GM19468 (cell line): ENCODE measurements around the gene ZMIZ1.

Experiments
- ATAC-seq: cut with Tn5 transposase; IDR thresholded peaks from one replicate; pipeline ENCODE4 v1.9.1; 2021; ENCODE audit warnings: mild to moderate bottlenecking, moderate library complexity, moderate number of reproducible peaks; ENCODE audit not compliant: unreplicated experiment; ENCODE audit errors: extremely low read depth

Gene ZMIZ1

DNA sequence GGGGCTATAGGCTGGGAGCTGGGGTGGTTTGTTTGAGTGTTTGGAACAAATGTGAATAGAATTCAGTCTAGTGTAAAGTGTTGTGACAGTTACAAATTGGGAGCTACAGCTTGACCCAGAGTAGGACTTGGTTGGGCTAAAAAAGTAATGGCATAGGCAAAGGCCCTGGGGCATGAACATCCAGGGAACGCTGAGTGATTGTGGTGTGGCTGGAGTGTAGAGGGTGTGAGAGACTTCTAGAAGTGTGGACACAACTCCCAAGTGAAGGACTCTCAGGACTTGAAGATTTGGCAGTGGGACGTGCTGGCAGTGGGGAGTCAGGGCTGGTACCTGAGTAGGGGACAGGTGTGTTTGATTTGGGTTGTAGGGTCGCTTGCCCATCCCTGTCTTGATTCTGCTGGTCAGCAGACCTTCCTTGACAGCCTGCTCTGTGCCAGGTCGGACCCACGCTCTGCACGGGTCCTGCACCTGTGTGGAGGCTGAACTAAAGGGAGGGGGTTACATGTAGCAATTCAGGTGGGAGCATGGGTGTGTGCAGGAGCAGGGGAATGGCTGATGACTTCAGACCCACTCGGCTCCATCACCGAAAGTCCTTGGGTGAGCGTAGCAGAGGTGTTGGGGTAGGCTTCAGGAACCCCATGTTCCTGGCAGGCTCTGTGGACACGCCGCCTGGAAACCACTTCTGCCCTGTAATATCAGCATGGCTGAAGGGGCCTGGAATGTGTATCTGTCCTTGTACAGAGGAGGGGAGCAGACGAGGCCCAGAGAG, 43.3 kb downstream of the ZMIZ1 start:
- no peak for ATAC-seq

- ATAC-seq: no peak
Measured at GRCh38 chr10:79112881-79113431, 44.2 kb downstream of the ZMIZ1 start.

- ATAC-seq: no peak
Measured at GRCh38 chr10:79113827-79114226, 45.1 kb downstream of the ZMIZ1 start.

DNA sequence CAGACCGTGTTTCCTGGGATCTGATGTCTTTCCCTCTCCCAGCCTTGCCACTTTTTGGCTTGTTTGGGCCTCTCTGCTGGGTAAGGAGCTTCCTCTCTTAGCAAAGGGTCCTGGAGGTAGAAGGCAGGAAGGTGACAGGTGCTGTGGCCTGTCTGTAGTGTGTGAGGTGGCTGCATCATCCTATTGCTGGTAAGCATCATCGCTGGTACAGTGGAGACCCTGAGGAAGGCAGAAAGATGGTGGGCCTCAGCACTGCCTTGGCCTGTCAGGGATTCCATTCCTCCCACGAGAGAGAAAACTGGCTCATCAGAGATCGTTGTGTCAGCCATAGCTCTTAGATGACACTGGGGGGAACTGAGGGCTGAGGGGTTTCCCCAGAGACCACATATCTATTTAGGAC, 46.5 kb downstream of the ZMIZ1 start:
- ATAC-seq: no peak

GRCh38 chr10:79116368-79116767, 47.6 kb downstream of the ZMIZ1 start:
- ATAC-seq: no peak

GRCh38 chr10:79116801-79117723, 48.3 kb downstream of the ZMIZ1 start:
- ATAC-seq: no peak

DNA sequence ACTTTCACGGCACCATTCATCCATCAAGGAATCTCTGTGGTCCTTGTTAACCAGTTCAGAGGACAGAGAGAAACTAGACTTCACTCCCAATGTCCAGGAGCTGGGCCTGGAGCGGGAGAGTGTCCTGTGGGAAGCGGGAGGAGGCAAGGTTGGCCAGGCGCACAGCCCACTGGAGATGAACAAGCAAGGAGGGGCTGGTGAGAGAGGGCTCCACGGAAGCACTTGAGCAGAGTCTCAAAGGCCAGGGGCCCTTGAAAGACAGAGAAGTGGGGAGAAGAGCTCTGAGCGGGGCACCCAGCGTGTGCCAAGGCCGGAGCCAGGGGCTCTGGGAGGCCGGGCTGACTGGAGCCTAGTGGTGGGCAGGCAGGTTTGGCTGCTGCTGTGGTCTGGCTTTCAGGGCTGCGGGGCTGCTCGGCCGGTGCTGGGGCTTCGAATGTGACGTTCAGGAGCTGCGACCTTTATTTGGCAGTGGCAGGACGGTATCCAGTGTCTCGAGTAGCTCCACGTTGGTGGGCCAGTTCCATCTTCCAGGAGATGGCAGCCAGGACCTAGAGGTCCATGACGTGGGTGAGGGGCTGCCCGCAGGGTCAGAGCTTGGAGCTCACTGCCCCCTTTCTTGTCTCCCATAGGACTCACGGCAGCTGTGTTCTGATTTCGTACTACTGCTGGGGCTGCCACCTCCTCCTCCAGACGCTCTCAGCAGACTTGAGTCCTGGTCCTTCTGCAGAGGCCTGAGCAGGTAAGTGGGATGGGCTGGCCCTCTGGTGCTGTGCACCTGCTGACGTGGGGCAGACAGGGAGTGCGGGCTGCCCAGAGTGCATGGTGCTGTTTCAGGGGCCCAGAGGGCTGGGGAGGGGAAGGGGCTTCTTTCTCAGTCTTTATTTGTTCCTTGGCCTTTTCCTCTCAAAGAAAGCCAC, 49.8 kb downstream of the ZMIZ1 start:
- ATAC-seq: no peak

- ATAC-seq: no peak
Measured at GRCh38 chr10:79119306-79119705, 50.5 kb downstream of the ZMIZ1 start.

DNA sequence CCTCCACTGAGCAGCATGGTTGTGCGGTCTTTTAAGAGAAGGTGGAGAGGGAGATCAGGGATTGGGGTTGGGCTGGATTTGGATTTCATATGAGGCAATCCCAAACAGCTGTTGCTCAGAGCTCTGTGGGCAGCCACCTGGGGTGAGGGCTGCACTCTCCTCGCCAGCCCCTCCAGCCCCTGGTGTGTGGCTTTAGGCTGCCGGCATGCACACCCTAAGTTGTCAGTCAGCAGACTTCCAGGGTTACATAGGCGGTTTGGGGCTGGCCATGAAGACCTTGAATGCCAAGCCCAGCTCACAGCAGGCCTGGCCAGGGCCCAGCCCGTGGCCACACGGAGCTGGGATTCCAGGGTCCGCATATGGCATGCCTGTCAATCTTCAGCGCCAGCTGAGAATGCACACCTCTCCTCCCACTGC, 54.8 kb downstream of the ZMIZ1 start:
- no peak for ATAC-seq

DNA sequence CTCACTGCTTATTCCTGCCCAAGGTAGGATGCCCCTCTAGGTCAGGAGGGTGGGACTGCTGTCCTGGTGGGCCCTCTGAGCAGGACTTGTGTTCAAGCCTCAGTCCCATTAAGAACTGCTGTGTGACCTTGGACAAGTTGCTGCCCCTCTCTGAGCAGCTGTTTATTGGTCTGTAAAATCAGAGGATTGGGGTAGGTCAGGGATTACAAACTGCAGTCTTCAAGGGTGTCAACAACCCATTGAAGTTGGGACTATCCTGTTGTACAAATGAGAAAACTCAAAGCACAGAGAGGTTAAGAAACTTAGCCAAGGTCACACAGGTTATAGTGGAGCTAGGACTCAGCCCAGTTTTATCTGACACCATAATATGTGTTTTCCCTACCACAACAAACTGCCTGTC, 55.3 kb downstream of the ZMIZ1 start:
- ATAC-seq: no peak

DNA sequence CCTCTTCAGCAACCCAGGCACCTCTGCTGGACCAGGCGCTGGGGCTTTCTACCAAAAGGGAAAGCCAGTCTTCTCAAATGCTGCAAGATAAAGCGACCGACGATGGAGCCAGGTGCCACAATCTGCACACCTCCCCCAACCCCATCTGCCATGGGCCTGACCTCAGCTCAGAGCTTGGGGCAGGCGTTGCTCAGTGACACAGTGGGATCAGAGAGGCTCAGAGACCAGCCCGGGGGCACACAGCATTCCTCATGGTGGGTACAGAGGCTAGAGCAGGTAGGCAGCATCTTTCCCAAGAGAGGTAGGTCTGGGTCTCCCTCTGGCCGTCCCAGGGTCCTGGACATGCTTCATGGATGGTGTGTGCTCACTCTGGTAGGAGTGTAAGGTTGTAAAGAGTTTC, 56.3 kb downstream of the ZMIZ1 start:
- no peak for ATAC-seq

DNA sequence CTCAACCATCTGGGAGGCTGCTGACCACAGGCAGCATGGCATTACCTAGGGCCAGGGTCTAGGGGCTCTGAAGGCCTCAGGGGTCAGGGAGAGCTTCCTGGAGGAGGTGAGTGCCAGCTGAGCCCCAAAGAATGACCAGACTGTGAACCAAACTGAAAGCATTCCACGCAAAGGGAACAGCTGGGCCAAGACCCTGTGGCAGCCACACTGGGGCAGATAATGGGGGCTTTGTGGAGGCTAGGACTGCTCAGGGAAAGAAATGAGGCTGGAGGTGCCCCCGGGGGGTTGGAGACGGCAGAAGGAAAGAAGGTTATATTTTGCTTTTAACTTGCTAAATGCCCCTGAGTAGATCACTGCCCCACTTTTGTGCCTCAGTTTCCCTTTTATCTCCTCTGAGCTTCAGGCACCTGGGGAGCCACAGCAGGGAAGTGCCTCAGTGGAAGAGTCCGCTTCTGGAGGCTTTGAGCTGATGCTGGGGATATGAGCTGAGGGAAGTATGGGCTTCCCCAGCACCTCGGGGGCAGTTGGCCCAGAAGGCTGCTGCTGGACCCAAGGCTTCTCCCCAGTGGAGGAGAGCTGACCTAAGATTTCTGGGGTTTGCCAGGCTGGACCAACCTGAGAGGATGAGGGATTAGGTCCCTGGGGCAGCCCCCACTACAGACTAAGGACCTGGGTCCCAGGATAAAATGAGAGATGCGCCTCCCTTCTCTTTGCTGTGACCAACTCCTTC, 57.8 kb downstream of the ZMIZ1 start:
- ATAC-seq: no peak

- ATAC-seq: no peak
Measured at GRCh38 chr10:79127151-79127961, 58.6 kb downstream of the ZMIZ1 start.

DNA sequence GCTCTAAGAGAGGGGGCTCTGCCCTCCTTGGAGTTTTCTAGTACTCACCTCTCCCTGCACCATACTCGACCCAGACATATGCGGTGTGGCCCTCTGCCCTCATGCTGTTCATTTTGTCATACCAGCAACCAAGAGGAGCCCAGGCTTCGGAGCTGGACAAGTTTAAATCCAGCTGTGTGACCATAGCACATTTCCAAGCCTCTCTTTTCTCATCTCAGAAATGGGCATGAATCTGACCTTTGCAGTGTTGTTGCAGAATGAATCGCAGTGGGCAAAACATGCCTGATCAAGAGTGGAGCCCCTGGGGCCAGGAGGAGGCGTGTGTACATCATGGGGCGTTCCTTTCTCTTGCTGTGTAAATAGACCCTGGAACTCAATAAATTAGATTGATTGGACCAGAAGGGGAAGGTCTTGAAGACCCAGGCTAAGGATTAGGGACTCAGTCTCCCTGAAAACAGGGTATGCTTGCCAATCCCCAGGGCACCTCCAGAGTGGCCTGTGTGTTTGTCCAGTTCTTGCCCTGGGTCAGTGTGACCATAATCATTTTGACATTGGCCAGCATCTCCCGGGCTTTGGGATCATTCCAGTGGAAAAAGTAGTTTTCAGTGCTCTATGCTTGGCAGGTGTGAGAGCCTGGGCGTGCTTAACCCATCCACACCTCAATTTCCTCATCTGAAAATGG, 59.6 kb downstream of the ZMIZ1 start:
- no peak for ATAC-seq

DNA sequence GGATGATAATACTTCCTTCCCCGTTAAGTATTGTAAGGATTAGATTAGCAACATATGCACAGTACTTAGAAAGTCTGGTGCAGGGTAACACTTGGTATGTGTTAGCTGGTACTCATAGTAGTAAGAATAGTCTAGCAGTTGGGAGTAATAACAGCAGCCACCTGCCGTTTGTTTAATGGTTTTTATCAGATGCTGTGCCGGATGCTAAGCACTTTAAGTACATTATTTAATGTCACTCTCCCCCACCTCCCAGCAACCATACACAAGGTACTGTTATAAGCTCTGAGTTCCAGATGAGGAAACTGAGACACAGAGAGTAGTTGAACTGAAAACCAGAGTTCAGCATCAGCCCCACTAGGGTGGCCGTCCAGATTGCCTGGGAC, 60.1 kb downstream of the ZMIZ1 start:
- no peak for ATAC-seq

DNA sequence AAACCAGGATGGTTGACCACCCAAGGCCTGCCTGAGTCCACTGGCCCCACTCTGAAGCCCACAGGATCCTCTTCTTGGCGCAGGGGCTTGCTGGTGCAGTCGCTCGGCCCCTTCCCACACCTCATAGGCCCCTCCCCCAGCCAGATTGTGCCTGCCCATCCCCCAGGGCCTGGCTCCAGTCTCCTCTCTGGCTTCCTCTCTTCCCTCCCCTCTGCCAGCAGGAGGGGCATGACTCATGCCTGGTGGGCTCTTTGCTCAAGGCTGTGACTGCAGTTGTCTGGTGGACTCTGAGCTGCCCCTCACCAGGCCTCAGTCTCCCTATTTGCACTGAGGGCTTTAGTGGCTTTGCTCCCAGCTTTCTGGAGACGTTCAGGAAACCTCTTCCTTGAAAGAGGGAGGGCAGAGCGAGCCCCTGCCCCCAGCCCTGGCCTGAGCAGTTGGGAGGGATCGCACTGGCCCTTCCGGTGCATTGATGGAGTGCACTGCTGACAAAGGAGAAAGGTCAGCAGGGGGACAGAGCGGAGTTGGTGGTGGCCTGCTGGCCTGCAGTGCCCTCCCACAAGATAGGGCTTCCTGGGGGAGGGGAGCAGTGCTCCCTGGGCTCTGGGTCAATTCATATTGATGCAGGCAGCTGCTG, 60.7 kb downstream of the ZMIZ1 start:
- no peak for ATAC-seq

GRCh38 chr10:79130255-79130654, 61.5 kb downstream of the ZMIZ1 start:
- ATAC-seq: no peak

DNA sequence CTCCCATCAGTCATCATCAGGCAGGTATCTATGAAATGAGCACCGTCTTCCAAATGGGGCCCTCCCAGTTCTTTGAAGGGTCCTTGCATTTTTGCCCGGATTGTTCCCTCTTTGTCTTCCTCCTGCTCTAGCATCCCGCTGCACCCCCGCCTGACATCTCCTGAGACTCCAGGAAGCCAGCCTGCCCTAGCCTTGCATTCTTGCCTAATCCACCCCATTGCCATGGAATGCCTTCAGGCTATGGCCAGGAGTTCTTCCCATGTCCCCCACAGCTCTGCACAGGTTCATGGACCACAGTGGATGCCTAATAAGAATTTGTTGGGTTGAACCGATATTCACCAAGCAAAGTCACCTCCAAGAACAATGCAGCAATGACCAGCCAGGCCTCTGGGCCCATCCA, 62.1 kb downstream of the ZMIZ1 start:
- no peak for ATAC-seq
